Immature natural killer cell (primary cell): Measurements from ENCODE around the gene PTPN1. TPM values are rescaled to one million over a fixed set of nuclear protein-coding genes. Genes with fewer than 3 reads are reported as not detected.

ENCODE experiments used
- DNase-seq, 3 donors: peaks; one replicate each; pipeline ENCODE4 v3.0.0; 2022; ENCODE audit warnings: mixed read lengths in 1 of 3
- H3K27ac Mint-ChIP-seq, 6 donors: one replicate each; pipeline ENCODE4 v1.8.0; 2020; ENCODE audit warnings: mixed read lengths in 6 of 6, mild to moderate bottlenecking in 5 of 6, inconsistent platforms in 4 of 6, moderate library complexity in 3 of 6
- H3K27me3 Mint-ChIP-seq, 3 donors: one replicate each; pipeline ENCODE4 v1.8.0; 2020 to 2021; ENCODE audit warnings: low read depth in 3 of 3, mild to moderate bottlenecking in 3 of 3, mixed read lengths in 3 of 3, moderate library complexity in 3 of 3, inconsistent platforms in 1 of 3
- H3K36me3 Mint-ChIP-seq, 3 donors: one replicate each; pipeline ENCODE4 v1.8.0; 2020; ENCODE audit warnings: mixed read lengths in 3 of 3, inconsistent platforms in 2 of 3, mild to moderate bottlenecking in 2 of 3
- H3K4me1 Mint-ChIP-seq, 2 donors: one replicate each; pipeline ENCODE4 v1.8.0; 2020; ENCODE audit warnings: inconsistent platforms in 2 of 2, mild to moderate bottlenecking in 2 of 2, mixed read lengths in 2 of 2, moderate library complexity in 1 of 2
- H3K4me3 Mint-ChIP-seq, 5 donors: one replicate each; pipeline ENCODE4 v1.8.0; 2020; ENCODE audit warnings: mild to moderate bottlenecking in 5 of 5, mixed read lengths in 5 of 5, inconsistent platforms in 3 of 5, moderate library complexity in 3 of 5
- H3K9me3 Mint-ChIP-seq, 6 donors: one replicate each; pipeline ENCODE4 v1.8.0; 2020; ENCODE audit warnings: mild to moderate bottlenecking in 6 of 6, mixed read lengths in 6 of 6, inconsistent platforms in 4 of 6, moderate library complexity in 3 of 6
- polyA plus RNA-seq, 3 donors: library from polyadenylated mRNA; unstranded; fragments of 300-500 nt; fragmentation: Illumina TruSeq; gene quantifications; one replicate each; pipeline ENCODE4 v1.2.3, GENCODE V29; 2021

The PTPN1 gene
- polyA plus RNA-seq = 10 to 100 TPM; 18.4 to 38.3 (median 19.4) TPM

GRCh38 chr20:50509923-50510705, at the start of gene PTPN1:
TSS of gene PTPN1 (plus strand) at chr20:50510383. CDS start at chr20:50510528, 145 bp downstream.
- peaks cover 51 to 53% of the 10 kb centered on the region in 2 donors for H3K4me1 Mint-ChIP-seq
- peak within 1 kb of the TSS; percentile 91 to 97 (median 95) for H3K4me3 Mint-ChIP-seq
- H3K27me3 Mint-ChIP-seq = peaks cover 0 to 9% (median 4%) of the 10 kb centered on the region in 3 donors
- H3K36me3 Mint-ChIP-seq = no peaks in the 10 kb centered on the region
- peak within 1 kb of the TSS; percentile 86 to 97 (median 93) for H3K27ac Mint-ChIP-seq
- H3K9me3 Mint-ChIP-seq = peaks cover 0 to 2% (median 0%) of the 10 kb centered on the region in 6 donors
- DNase-seq = peak; percentile 99

GRCh38 chr20:50460608-50461267, 49.4 kb upstream of the PTPN1 start:
- Mint-ChIP-seq H3K27ac (peak overlapping the region in 1 of 6 donors; percentile 59), H3K4me3 (no peak overlapping the region), H3K27me3 (peaks cover 10 to 28% (median 11%) of the 10 kb centered on the region in 3 donors), H3K9me3 (no peaks in the 10 kb centered on the region), H3K36me3 (no peaks in the 10 kb centered on the region), H3K4me1 (peaks cover 6 to 11% of the 10 kb centered on the region in 2 donors)
- DNase-seq = peak; percentile 80 to 81 (median 81)

GRCh38 chr20:50462093-50462690, 48.0 kb upstream of the PTPN1 start:
- Mint-ChIP-seq H3K36me3 (no peaks in the 10 kb centered on the region), H3K27me3 (peaks cover 4 to 20% (median 5%) of the 10 kb centered on the region in 3 donors), H3K4me3 (no peak overlapping the region), H3K4me1 (peaks cover 6 to 11% of the 10 kb centered on the region in 2 donors), H3K9me3 (no peaks in the 10 kb centered on the region), H3K27ac (no peak overlapping the region)
- DNase-seq = no peak

- no peaks in the 10 kb centered on the region for H3K9me3 Mint-ChIP-seq
- H3K27me3 Mint-ChIP-seq = peaks cover 2 to 15% (median 6%) of the 10 kb centered on the region in 3 donors
- peak overlapping the region in 1 of 6 donors; percentile 40 for H3K27ac Mint-ChIP-seq
- peak; percentile 62 to 71 (median 65) for DNase-seq
- H3K4me1 Mint-ChIP-seq = peaks cover 6 to 11% of the 10 kb centered on the region in 2 donors
- no peak overlapping the region for H3K4me3 Mint-ChIP-seq
- H3K36me3 Mint-ChIP-seq = no peaks in the 10 kb centered on the region
Measured at GRCh38 chr20:50464026-50464724, 46.0 kb upstream of the PTPN1 start.

- Mint-ChIP-seq H3K4me3 (no peak overlapping the region), H3K27ac (no peak overlapping the region), H3K9me3 (no peaks in the 10 kb centered on the region), H3K27me3 (peaks cover 2 to 9% (median 6%) of the 10 kb centered on the region in 3 donors), H3K4me1 (peaks cover 6 to 11% of the 10 kb centered on the region in 2 donors), H3K36me3 (no peaks in the 10 kb centered on the region)
- DNase-seq = no peak
Measured at GRCh38 chr20:50464725-50465650, 45.2 kb upstream of the PTPN1 start.

- H3K4me3 Mint-ChIP-seq = no peak overlapping the region
- no peaks in the 10 kb centered on the region for H3K9me3 Mint-ChIP-seq
- H3K4me1 Mint-ChIP-seq = peaks cover 2 to 6% of the 10 kb centered on the region in 2 donors
- no peak for DNase-seq
- H3K36me3 Mint-ChIP-seq = no peaks in the 10 kb centered on the region
- H3K27ac Mint-ChIP-seq = no peak overlapping the region
- peaks cover 4 to 12% (median 9%) of the 10 kb centered on the region in 3 donors for H3K27me3 Mint-ChIP-seq
Measured at GRCh38 chr20:50467174-50467573, 43.0 kb upstream of the PTPN1 start.

- peaks cover 4 to 10% (median 9%) of the 10 kb centered on the region in 3 donors for H3K27me3 Mint-ChIP-seq
- H3K9me3 Mint-ChIP-seq = no peaks in the 10 kb centered on the region
- no peaks in the 10 kb centered on the region for H3K36me3 Mint-ChIP-seq
- no peak overlapping the region for H3K27ac Mint-ChIP-seq
- peaks cover 2 to 6% of the 10 kb centered on the region in 2 donors for H3K4me1 Mint-ChIP-seq
- no peak for DNase-seq
- H3K4me3 Mint-ChIP-seq = no peak overlapping the region
Measured at GRCh38 chr20:50467718-50468356, 42.3 kb upstream of the PTPN1 start.

GRCh38 chr20:50468378-50468798, 41.8 kb upstream of the PTPN1 start:
- Mint-ChIP-seq H3K9me3 (peaks cover 0 to 1% (median 0%) of the 10 kb centered on the region in 6 donors), H3K27ac (no peak overlapping the region)

GRCh38 chr20:50469176-50469723, 40.9 kb upstream of the PTPN1 start:
- H3K9me3 Mint-ChIP-seq = peaks cover 0 to 1% (median 0%) of the 10 kb centered on the region in 6 donors
- H3K4me1 Mint-ChIP-seq = peaks cover 2 to 4% of the 10 kb centered on the region in 2 donors
- H3K4me3 Mint-ChIP-seq = no peak overlapping the region
- no peak for DNase-seq
- peaks cover 8 to 11% (median 9%) of the 10 kb centered on the region in 3 donors for H3K27me3 Mint-ChIP-seq
- H3K27ac Mint-ChIP-seq = no peak overlapping the region
- H3K36me3 Mint-ChIP-seq = no peaks in the 10 kb centered on the region

More at GRCh38 chr20:50468378-50468798, 41.8 kb upstream of the PTPN1 start:
- peaks cover 9 to 13% (median 9%) of the 10 kb centered on the region in 3 donors for H3K27me3 Mint-ChIP-seq
- H3K36me3 Mint-ChIP-seq = no peaks in the 10 kb centered on the region
- peaks cover 2 to 6% of the 10 kb centered on the region in 2 donors for H3K4me1 Mint-ChIP-seq
- H3K4me3 Mint-ChIP-seq = no peak overlapping the region
- no peak for DNase-seq

GRCh38 chr20:50469796-50470195, 40.4 kb upstream of the PTPN1 start:
- Mint-ChIP-seq H3K4me3 (no peak overlapping the region), H3K27me3 (peaks cover 7 to 9% (median 8%) of the 10 kb centered on the region in 3 donors), H3K9me3 (peaks cover 0 to 1% (median 0%) of the 10 kb centered on the region in 6 donors), H3K27ac (no peak overlapping the region), H3K4me1 (no peaks in the 10 kb centered on the region), H3K36me3 (no peaks in the 10 kb centered on the region)
- DNase-seq = no peak

- H3K9me3 Mint-ChIP-seq = peaks cover 0 to 1% (median 0%) of the 10 kb centered on the region in 6 donors
- H3K4me1 Mint-ChIP-seq = no peaks in the 10 kb centered on the region
- no peak overlapping the region for H3K4me3 Mint-ChIP-seq
- no peaks in the 10 kb centered on the region for H3K36me3 Mint-ChIP-seq
- no peak for DNase-seq
- H3K27me3 Mint-ChIP-seq = peaks cover 7 to 9% (median 8%) of the 10 kb centered on the region in 3 donors
- H3K27ac Mint-ChIP-seq = no peak overlapping the region
Measured at GRCh38 chr20:50470264-50470858, 39.8 kb upstream of the PTPN1 start.
